RWPE2 (cell line): ENCODE data around the gene ZSCAN25.

ENCODE experiments used
- ATAC-seq: fragments of 200-7000 bp; cut with Tn5 transposase; 3 replicates; pipeline ENCODE4 v1.9.1; 2021; ENCODE audit warnings: low read depth
- DNase-seq: peaks from one replicate; pipeline ENCODE4 v3.0.0-alpha.2; 2020; ENCODE audit warnings: low spot score
- H3K27ac ChIP-seq: fragments of 450-650 bp; 2 replicates; pipeline ENCODE4 v1.5.1; 2017; ENCODE audit warnings: mild to moderate bottlenecking; ENCODE audit not compliant: poor library complexity, severe bottlenecking
- H3K27me3 ChIP-seq: fragments of 250-450 bp; sonication (Bioruptor Pico); 2 replicates; pipeline ENCODE4 v1.5.1; 2021; ENCODE audit warnings: mild to moderate bottlenecking, moderate library complexity; ENCODE audit not compliant: insufficient read depth, poor library complexity, severe bottlenecking
- H3K36me3 ChIP-seq: fragments of 250-450 bp; sonication (Bioruptor Pico); 2 replicates; pipeline ENCODE4 v1.5.1; 2020; ENCODE audit warnings: low read depth, mild to moderate bottlenecking, moderate library complexity
- H3K4me1 ChIP-seq: fragments of 250-450 bp; sonication (Bioruptor Pico); 2 replicates; pipeline ENCODE4 v1.5.1; 2021; ENCODE audit warnings: mild to moderate bottlenecking, moderate library complexity; ENCODE audit not compliant: insufficient read depth, poor library complexity, severe bottlenecking
- H3K4me3 ChIP-seq: fragments of 250-450 bp; sonication (Bioruptor Pico); 2 replicates; pipeline ENCODE4 v1.5.1; 2021; ENCODE audit warnings: mild to moderate bottlenecking, moderate library complexity; ENCODE audit not compliant: severe bottlenecking
- H3K9me3 ChIP-seq: fragments of 250-450 bp; sonication (Bioruptor Pico); 2 replicates; pipeline ENCODE4 v1.5.1; 2021; ENCODE audit warnings: mild to moderate bottlenecking, moderate library complexity; ENCODE audit not compliant: severe bottlenecking
- CTCF ChIP-seq: fragments of 450-650 bp; IDR thresholded peaks from one replicate; pipeline ENCODE4 v1.5.1; 2017; ENCODE audit warnings: mild to moderate bottlenecking, moderate library complexity; ENCODE audit not compliant: poor library complexity, severe bottlenecking

The ZSCAN25 gene

GRCh38 chr7:99626661-99627060 lies 9.9 kb downstream of the ZSCAN25 start:
- no peak for TF ChIP-seq CTCF
- Histone ChIP-seq H3K4me1 (peaks cover 12% of the 10 kb centered on the region), H3K27me3 (no peaks in the 10 kb centered on the region), H3K27ac (no peak overlapping the region), H3K4me3 (no peak overlapping the region), H3K9me3 (no peaks in the 10 kb centered on the region), H3K36me3 (peaks cover 89% of the 10 kb centered on the region)
- DNase-seq (no peak), ATAC-seq (no peak)

- H3K27me3 ChIP-seq = no peaks in the 10 kb centered on the region
- H3K27ac ChIP-seq = no peak overlapping the region
- ATAC-seq = no peak
- no peak for DNase-seq
- H3K4me3 ChIP-seq = no peak overlapping the region
- no peaks in the 10 kb centered on the region for H3K9me3 ChIP-seq
- no peak for TF ChIP-seq CTCF
- peaks cover 84% of the 10 kb centered on the region for H3K36me3 ChIP-seq
- peaks cover 12% of the 10 kb centered on the region for H3K4me1 ChIP-seq
Measured at GRCh38 chr7:99627513-99627912, 10.8 kb downstream of the ZSCAN25 start.

GRCh38 chr7:99628471-99629465 lies 12.0 kb downstream of the ZSCAN25 start:
- no peak for TF ChIP-seq CTCF
- no peak for ATAC-seq
- H3K36me3 ChIP-seq = peaks cover 74% of the 10 kb centered on the region

GRCh38 chr7:99629643-99630042 lies 12.9 kb downstream of the ZSCAN25 start:
- H3K4me3 ChIP-seq = no peak overlapping the region
- H3K36me3 ChIP-seq = peaks cover 65% of the 10 kb centered on the region
- no peak for ATAC-seq

More at GRCh38 chr7:99628471-99629465, 12.0 kb downstream of the ZSCAN25 start:
- Histone ChIP-seq H3K27me3 (no peaks in the 10 kb centered on the region), H3K27ac (no peak overlapping the region), H3K4me1 (no peaks in the 10 kb centered on the region), H3K9me3 (no peaks in the 10 kb centered on the region), H3K4me3 (no peak overlapping the region)
- no peak for DNase-seq

More at GRCh38 chr7:99629643-99630042, 12.9 kb downstream of the ZSCAN25 start:
- TF ChIP-seq CTCF = no peak
- Histone ChIP-seq H3K4me1 (peaks cover 3% of the 10 kb centered on the region), H3K27me3 (no peaks in the 10 kb centered on the region), H3K9me3 (no peaks in the 10 kb centered on the region), H3K27ac (no peak overlapping the region)
- no peak for DNase-seq
